Stimulated activated CD8-positive, alpha-beta memory T cell treated with anti-CD3 and anti-CD28 coated beads, Interleukin-15, amount 100 ng/mL, for 1 hour (primary cell): ENCODE data around the gene SSR1.
"Not testable (repeated sequence)": the region's sequence is repeated elsewhere in the genome, so short reads cannot be mapped to it uniquely, and the experiment has no call there.

Experiments
- DNase-seq: peaks from one replicate; pipeline ENCODE4 v3.0.0-alpha.2; 2020; ENCODE audit warnings: low read depth

Gene SSR1

GRCh38 chr6:7312616-7313504 lies at the start of gene SSR1:
TSS of gene SSR1 (minus strand) at chr6:7313199. CDS start at chr6:7313120, 79 bp downstream.
- peak; percentile 85 for DNase-seq

- not testable (repeated sequence) for DNase-seq
These were observed 38.9 kb upstream of the SSR1 start for GRCh38 chr6:7351916-7352315.

DNA sequence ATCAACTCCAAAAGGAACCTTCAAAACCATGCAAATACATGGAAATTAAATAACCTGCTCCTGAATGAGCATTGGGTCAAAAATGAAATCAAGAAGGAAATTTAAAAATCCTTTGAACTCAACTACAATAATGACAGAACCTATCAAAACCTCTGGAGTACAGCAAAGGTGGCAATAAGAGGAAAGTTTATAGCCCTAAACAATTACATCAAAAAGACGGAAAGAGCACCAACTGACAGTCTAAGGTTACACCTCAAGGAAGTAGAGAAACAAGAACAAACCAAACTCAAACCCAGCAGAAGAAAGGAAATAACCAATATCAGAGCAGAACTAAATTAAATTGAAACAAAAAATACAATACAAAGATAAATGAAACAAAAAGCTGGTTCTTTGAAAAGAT lies 37.6 kb upstream of the SSR1 start:
- not testable (repeated sequence) for DNase-seq

GRCh38 chr6:7347551-7347997 lies 34.6 kb upstream of the SSR1 start:
- not testable (repeated sequence) for DNase-seq

GRCh38 chr6:7344773-7345450 lies 31.9 kb upstream of the SSR1 start:
- not testable (repeated sequence) for DNase-seq

GRCh38 chr6:7343546-7344475 lies 30.8 kb upstream of the SSR1 start:
- no peak for DNase-seq

DNA sequence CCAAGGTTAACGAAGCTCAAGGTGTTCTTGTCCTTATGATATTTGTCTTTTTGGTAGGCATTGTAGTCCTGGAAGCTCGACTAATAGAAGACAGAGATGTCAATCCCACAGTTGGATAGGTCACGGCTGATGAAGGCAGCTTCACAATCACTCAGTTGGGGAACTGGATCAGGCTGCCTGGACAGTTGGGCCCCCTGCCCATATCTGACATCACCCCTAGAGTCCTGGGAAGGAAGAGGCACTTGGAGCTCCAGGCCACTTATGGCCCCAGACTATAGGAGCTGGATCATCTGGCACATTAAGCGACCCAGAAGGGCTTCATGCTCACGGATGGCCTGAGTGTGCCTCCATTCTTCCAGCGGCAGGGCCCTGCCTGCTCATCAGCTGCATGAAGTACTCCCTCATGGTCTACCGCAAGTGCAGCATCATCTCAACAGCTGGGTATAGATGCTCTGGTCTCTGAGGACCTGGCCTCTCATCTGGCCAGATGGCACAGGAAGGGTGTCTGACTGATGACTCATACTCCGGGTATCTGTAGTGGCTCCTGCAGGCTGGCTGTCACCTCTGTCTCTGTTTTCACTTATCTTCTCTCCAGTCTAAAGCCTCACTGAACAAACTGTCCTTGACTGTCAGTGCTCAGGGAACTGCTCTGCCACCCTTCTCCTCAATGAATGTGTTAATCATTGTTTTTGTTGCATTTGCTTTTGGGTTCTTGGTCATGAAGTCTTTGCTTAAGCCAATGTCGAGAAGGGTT lies 29.2 kb upstream of the SSR1 start:
- DNase-seq = no peak

DNA sequence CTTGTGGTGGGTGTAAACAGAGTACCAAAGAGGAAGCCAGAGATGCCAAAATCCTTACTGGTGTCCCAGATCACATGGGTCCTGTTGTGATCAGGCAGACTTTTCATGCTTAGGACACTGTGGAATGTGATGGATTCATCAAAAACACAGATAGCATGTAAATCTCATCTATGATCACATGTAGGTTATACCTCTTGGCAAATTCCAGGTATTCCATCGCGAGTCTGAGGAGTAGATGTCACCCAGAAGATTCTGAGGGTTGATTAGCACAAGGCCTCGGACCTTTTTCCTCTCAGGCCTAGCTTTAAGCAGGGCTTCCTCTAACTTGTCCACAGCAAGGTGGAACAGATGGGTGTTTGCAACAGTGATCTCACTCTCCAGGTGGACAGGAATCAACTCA lies 28.3 kb upstream of the SSR1 start:
- no peak for DNase-seq

- DNase-seq = not testable (repeated sequence)
These were observed 26.2 kb upstream of the SSR1 start for GRCh38 chr6:7339007-7339732.

DNA sequence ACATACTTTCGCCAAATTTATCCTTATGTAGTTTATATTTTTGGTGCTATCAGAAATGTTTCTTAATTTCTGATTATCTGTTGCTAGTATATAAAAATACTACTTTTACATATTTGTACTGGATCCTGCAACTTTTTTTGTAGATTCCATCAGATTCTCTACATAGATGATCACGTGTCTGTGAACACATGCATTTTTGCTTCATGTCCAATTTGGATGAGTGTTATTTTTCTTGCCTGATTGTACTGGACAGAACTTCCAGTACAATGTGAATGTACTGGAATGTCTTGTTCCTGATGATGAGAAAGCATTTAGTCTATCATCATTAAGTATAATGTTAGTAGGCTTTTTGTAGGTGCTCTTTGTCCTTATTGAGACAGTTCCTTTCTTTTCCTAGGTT lies 25.0 kb upstream of the SSR1 start:
- DNase-seq = no peak

- no peak for DNase-seq
These were observed 22.5 kb upstream of the SSR1 start for GRCh38 chr6:7335519-7335918.

GRCh38 chr6:7334685-7335084 lies 21.7 kb upstream of the SSR1 start:
- no peak for DNase-seq

DNA sequence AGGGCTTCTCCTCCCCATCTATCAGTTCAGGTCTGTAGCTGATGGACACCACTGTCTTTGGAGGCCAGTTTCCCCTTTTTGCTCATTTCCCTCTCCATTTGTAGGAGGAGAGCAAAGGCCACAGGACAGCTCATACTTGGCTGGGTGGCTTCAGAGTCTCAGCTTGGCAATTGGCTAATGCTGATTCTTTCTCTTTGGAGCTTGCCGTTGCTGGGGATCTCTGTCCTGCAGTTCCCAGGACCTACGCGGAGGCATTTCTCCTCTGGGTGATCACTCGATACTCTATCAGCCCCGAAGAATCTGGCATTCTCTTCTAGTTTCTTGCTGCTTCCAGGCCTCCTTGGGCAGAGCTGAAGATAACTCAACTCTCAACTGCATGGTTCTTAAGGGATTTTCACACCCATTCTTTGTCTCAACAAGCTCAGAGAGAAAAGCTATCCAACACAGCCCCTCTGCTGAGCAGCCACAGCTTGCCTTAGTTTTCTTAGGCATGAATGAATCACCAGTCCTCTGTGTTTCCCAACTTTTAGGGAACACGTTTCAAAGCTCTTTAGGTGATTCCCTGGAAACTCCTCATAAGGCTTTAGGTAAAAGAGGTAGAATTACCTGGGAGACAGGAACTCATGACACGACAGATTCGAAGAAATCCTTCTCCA lies 19.2 kb upstream of the SSR1 start:
- no peak for DNase-seq

GRCh38 chr6:7331452-7331851 lies 18.5 kb upstream of the SSR1 start:
- no peak for DNase-seq

DNA sequence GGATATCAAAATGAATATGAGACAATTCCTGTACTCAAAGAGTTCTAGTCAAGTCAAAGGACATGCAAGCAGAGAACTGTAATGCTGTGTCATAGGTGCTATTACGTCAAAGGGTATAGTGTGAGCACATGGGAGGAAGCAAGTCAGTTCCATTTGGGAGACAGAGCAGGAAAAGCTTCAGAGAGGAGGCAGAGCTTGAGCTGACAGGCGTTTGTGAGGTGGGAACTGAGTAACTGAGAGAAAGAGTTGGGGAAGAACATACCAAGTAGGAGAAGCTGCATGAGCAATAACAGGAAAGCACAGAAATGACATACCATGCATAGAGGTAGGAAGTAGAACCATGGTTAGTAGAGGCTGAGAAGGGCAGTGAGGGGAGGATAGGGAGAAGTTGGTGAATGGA lies 15.2 kb upstream of the SSR1 start:
- no peak for DNase-seq

GRCh38 chr6:7325750-7326149 lies 12.8 kb upstream of the SSR1 start:
- no peak for DNase-seq

DNA sequence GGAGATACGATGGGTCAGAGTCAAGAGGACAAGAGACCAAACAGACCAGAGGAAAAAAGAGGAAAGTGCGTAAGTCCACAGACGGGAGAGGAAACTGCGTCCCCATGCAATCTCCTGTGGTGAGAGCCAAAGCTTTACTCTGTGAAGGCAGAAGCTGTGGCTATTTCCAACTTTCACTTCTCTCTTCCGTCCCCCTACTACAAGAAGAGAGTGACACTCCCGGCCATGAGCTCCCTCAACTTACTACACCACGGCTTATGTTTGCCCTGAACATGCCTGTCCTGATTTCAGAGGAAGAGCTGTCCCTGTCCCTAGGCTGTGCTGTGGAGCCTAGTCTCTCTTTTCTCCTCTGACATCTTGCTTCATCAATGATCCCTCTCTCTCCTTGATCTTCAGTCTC lies 11.5 kb upstream of the SSR1 start:
- no peak for DNase-seq

GRCh38 chr6:7323074-7323473 lies 10.1 kb upstream of the SSR1 start:
- DNase-seq = no peak

DNA sequence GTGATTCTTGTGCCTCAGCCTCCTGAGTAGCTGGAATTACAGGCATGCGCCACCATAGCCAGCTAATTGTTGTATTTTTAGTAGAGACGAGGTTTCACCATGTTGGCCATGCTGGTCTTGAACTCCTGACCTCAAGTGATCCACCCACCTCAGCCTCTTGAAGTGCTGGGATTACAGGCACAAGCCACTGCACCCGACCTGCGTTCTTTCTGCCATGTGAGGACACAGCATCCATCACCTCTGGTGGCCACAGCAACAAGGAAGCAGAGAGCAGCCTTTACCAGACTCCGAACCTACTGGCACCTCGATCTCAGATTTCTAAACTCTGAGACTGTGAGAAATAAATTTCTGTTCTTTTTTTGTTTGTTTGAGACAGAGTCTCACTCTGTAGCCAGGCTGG lies 8.9 kb upstream of the SSR1 start:
- not testable (repeated sequence) for DNase-seq

GRCh38 chr6:7319406-7319805 lies 6.4 kb upstream of the SSR1 start:
- not testable (repeated sequence) for DNase-seq
